Panc1 (cell line): Measurements from ENCODE around the gene NUDT17.

Source experiments
- CTCF ChIP-seq: fragments of 450-650 bp; IDR thresholded peaks from 2 replicates; pipeline ENCODE4 v1.5.1; 2017; ENCODE audit warnings: mild to moderate bottlenecking
- POLR2AphosphoS5 ChIP-seq: IDR thresholded peaks from 2 replicates; pipeline ENCODE4 v1.6.1; 2012; ENCODE audit warnings: mild to moderate bottlenecking, low read depth, low read length, moderate library complexity
- REST ChIP-seq, 2 experiments: IDR thresholded peaks; 2 replicates each; pipeline ENCODE4 v1.6.1; 2011 to 2012; ENCODE audit warnings: low read depth in 2 of 2, control low read depth in 1 of 2, low read length in 1 of 2, mild to moderate bottlenecking in 1 of 2, moderate library complexity in 1 of 2; ENCODE audit not compliant: insufficient read depth in 1 of 2
- TCF7L2 ChIP-seq: IDR thresholded peaks from 2 replicates; pipeline ENCODE4 v1.6.1; 2011; ENCODE audit warnings: mild to moderate bottlenecking, low read depth, low read length, inconsistent platforms

DNA sequence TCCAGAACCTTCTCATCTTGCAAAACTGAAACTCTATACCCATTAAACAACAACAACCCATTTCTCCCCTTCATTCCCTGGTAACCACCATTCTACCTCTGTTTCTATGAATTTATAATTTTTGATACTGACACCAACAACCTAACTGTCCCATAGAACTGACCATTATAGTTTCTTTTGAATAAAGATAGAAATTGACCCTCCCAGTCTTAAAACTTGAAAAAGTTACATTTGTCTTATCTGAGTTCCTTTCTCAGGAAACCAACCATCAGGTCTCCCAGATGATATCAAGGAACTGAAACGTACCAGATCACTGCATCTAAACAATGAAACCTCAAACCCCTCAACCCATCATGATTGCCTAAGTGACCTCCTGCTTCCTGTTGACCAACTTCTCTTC, 48.7 kb upstream of the NUDT17 start:
- TF ChIP-seq CTCF (no peak), REST (IDR thresholded peaks at IDR 0.05; ENCODE audit: insufficient read depth in 1 of 2, low read depth in 2 of 2, low read length in 1 of 2) (no peak), POLR2AphosphoS5 (no peak), TCF7L2 (no peak)
